ENCODE measurements around the gene DCUN1D4.

DCUN1D4 gene

GRCh38 chr4:51862199-51862598 is 19.2 kb downstream of the DCUN1D4 start:
- Histone ChIP-seq H3K9me3 (ENCODE audit: low read length) (peaks cover 6% of the 10 kb centered on the region), H3K27me3 (ENCODE audit: insufficient read depth, low read length) (no peaks in the 10 kb centered on the region), H2AFZ (ENCODE audit: low read depth, low read length) (no peak overlapping the region), H3K4me3 (ENCODE audit: low read length) (no peak overlapping the region), H3K4me1 (ENCODE audit: insufficient read depth, low read length) (no peaks in the 10 kb centered on the region), H3K36me3 (ENCODE audit: insufficient read depth, low read length) (peaks cover 40% of the 10 kb centered on the region)

GRCh38 chr4:51862781-51863180 is 19.8 kb downstream of the DCUN1D4 start:
- H3K36me3 ChIP-seq (ENCODE audit: insufficient read depth, low read length), result peaks cover 46% of the 10 kb centered on the region
- no peak overlapping the region for H3K4me3 ChIP-seq (ENCODE audit: low read length)
- H2AFZ ChIP-seq (ENCODE audit: low read depth, low read length), result no peak overlapping the region
- no peaks in the 10 kb centered on the region for H3K27me3 ChIP-seq (ENCODE audit: insufficient read depth, low read length)
- H3K4me1 ChIP-seq (ENCODE audit: insufficient read depth, low read length), result no peaks in the 10 kb centered on the region
- peaks cover 6% of the 10 kb centered on the region for H3K9me3 ChIP-seq (ENCODE audit: low read length)

GRCh38 chr4:51865717-51866116 is 22.8 kb downstream of the DCUN1D4 start:
- no peaks in the 10 kb centered on the region for H3K27me3 ChIP-seq (ENCODE audit: insufficient read depth, low read length)
- H3K4me1 ChIP-seq (ENCODE audit: insufficient read depth, low read length), result no peaks in the 10 kb centered on the region
- no peak overlapping the region for H3K4me3 ChIP-seq (ENCODE audit: low read length)
- peaks cover 6% of the 10 kb centered on the region for H3K9me3 ChIP-seq (ENCODE audit: low read length)
- no peak overlapping the region for H2AFZ ChIP-seq (ENCODE audit: low read depth, low read length)
- H3K36me3 ChIP-seq (ENCODE audit: insufficient read depth, low read length), result peaks cover 53% of the 10 kb centered on the region

- no peaks in the 10 kb centered on the region for H3K4me1 ChIP-seq (ENCODE audit: insufficient read depth, low read length)
- H2AFZ ChIP-seq (ENCODE audit: low read depth, low read length), result no peak overlapping the region
- no peak overlapping the region for H3K4me3 ChIP-seq (ENCODE audit: low read length)
- H3K9me3 ChIP-seq (ENCODE audit: low read length), result peaks cover 6% of the 10 kb centered on the region
- H3K27me3 ChIP-seq (ENCODE audit: insufficient read depth, low read length), result no peaks in the 10 kb centered on the region
- peaks cover 60% of the 10 kb centered on the region for H3K36me3 ChIP-seq (ENCODE audit: insufficient read depth, low read length)
Observed at GRCh38 chr4:51866835-51867234, 23.9 kb downstream of the DCUN1D4 start.

GRCh38 chr4:51867689-51868448 is 24.9 kb downstream of the DCUN1D4 start:
- H3K4me3 ChIP-seq (ENCODE audit: low read length), result no peak overlapping the region
- H3K9me3 ChIP-seq (ENCODE audit: low read length), result peaks cover 6% of the 10 kb centered on the region
- no peak overlapping the region for H2AFZ ChIP-seq (ENCODE audit: low read depth, low read length)
- no peaks in the 10 kb centered on the region for H3K4me1 ChIP-seq (ENCODE audit: insufficient read depth, low read length)
- H3K27me3 ChIP-seq (ENCODE audit: insufficient read depth, low read length), result no peaks in the 10 kb centered on the region
- H3K36me3 ChIP-seq (ENCODE audit: insufficient read depth, low read length), result peaks cover 70% of the 10 kb centered on the region

GRCh38 chr4:51868449-51868847 is 25.5 kb downstream of the DCUN1D4 start:
- no peak overlapping the region for H2AFZ ChIP-seq (ENCODE audit: low read depth, low read length)
- H3K9me3 ChIP-seq (ENCODE audit: low read length), result peaks cover 6% of the 10 kb centered on the region
- no peak overlapping the region for H3K4me3 ChIP-seq (ENCODE audit: low read length)
- H3K27me3 ChIP-seq (ENCODE audit: insufficient read depth, low read length), result no peaks in the 10 kb centered on the region
- H3K4me1 ChIP-seq (ENCODE audit: insufficient read depth, low read length), result no peaks in the 10 kb centered on the region
- peaks cover 73% of the 10 kb centered on the region for H3K36me3 ChIP-seq (ENCODE audit: insufficient read depth, low read length)

- Histone ChIP-seq H3K4me1 (ENCODE audit: insufficient read depth, low read length) (no peaks in the 10 kb centered on the region), H3K9me3 (ENCODE audit: low read length) (peaks cover 6% of the 10 kb centered on the region), H3K27me3 (ENCODE audit: insufficient read depth, low read length) (no peaks in the 10 kb centered on the region), H3K36me3 (ENCODE audit: insufficient read depth, low read length) (peaks cover 73% of the 10 kb centered on the region), H2AFZ (ENCODE audit: low read depth, low read length) (no peak overlapping the region), H3K4me3 (ENCODE audit: low read length) (no peak overlapping the region)
Observed at GRCh38 chr4:51870441-51871188, 27.7 kb downstream of the DCUN1D4 start.

- no peaks in the 10 kb centered on the region for H3K9me3 ChIP-seq (ENCODE audit: low read length)
- H3K4me3 ChIP-seq (ENCODE audit: low read length), result no peak overlapping the region
- H2AFZ ChIP-seq (ENCODE audit: low read depth, low read length), result no peak overlapping the region
- H3K27me3 ChIP-seq (ENCODE audit: insufficient read depth, low read length), result no peaks in the 10 kb centered on the region
- H3K4me1 ChIP-seq (ENCODE audit: insufficient read depth, low read length), result no peaks in the 10 kb centered on the region
- peaks cover 69% of the 10 kb centered on the region for H3K36me3 ChIP-seq (ENCODE audit: insufficient read depth, low read length)
Observed at GRCh38 chr4:51872283-51872997, 29.5 kb downstream of the DCUN1D4 start.

GRCh38 chr4:51874551-51874950 is 31.6 kb downstream of the DCUN1D4 start:
- no peak overlapping the region for H2AFZ ChIP-seq (ENCODE audit: low read depth, low read length)
- H3K4me3 ChIP-seq (ENCODE audit: low read length), result no peak overlapping the region
- no peaks in the 10 kb centered on the region for H3K4me1 ChIP-seq (ENCODE audit: insufficient read depth, low read length)
- H3K27me3 ChIP-seq (ENCODE audit: insufficient read depth, low read length), result no peaks in the 10 kb centered on the region
- peaks cover 77% of the 10 kb centered on the region for H3K36me3 ChIP-seq (ENCODE audit: insufficient read depth, low read length)
- no peaks in the 10 kb centered on the region for H3K9me3 ChIP-seq (ENCODE audit: low read length)

GRCh38 chr4:51878431-51878830 is 35.5 kb downstream of the DCUN1D4 start:
- Histone ChIP-seq H3K9me3 (ENCODE audit: low read length) (no peaks in the 10 kb centered on the region), H2AFZ (ENCODE audit: low read depth, low read length) (no peak overlapping the region), H3K4me3 (ENCODE audit: low read length) (no peak overlapping the region), H3K4me1 (ENCODE audit: insufficient read depth, low read length) (no peaks in the 10 kb centered on the region), H3K27me3 (ENCODE audit: insufficient read depth, low read length) (no peaks in the 10 kb centered on the region), H3K36me3 (ENCODE audit: insufficient read depth, low read length) (peaks cover 79% of the 10 kb centered on the region)

- Histone ChIP-seq H3K27me3 (ENCODE audit: insufficient read depth, low read length) (no peaks in the 10 kb centered on the region), H3K4me3 (ENCODE audit: low read length) (no peak overlapping the region), H3K36me3 (ENCODE audit: insufficient read depth, low read length) (peaks cover 66% of the 10 kb centered on the region), H2AFZ (ENCODE audit: low read depth, low read length) (no peak overlapping the region), H3K9me3 (ENCODE audit: low read length) (no peaks in the 10 kb centered on the region), H3K4me1 (ENCODE audit: insufficient read depth, low read length) (peaks cover 5% of the 10 kb centered on the region)
Observed at GRCh38 chr4:51880016-51880915, 37.3 kb downstream of the DCUN1D4 start.

GRCh38 chr4:51884055-51884454 is 41.1 kb downstream of the DCUN1D4 start:
- H3K4me1 ChIP-seq (ENCODE audit: insufficient read depth, low read length), result peaks cover 5% of the 10 kb centered on the region
- no peak overlapping the region for H3K4me3 ChIP-seq (ENCODE audit: low read length)
- H3K36me3 ChIP-seq (ENCODE audit: insufficient read depth, low read length), result peaks cover 65% of the 10 kb centered on the region

More at GRCh38 chr4:51884055-51884454, 41.1 kb downstream of the DCUN1D4 start:
- no peaks in the 10 kb centered on the region for H3K27me3 ChIP-seq (ENCODE audit: insufficient read depth, low read length)
- no peak overlapping the region for H2AFZ ChIP-seq (ENCODE audit: low read depth, low read length)
- H3K9me3 ChIP-seq (ENCODE audit: low read length), result no peaks in the 10 kb centered on the region

All from neuron (in vitro differentiated cells).